KMS-11 (cell line): ENCODE data around the gene GRIA2.

Experiments
- H2AFZ ChIP-seq: fragments of 200-600 bp; sonication (generic); 2 replicates; pipeline ENCODE4 v1.6.1; 2016; ENCODE audit warnings: antibody characterized with exemption, mixed run types, low read depth
- H3K27ac ChIP-seq: fragments of 200-600 bp; sonication (generic); 2 replicates; pipeline ENCODE4 v1.6.1; 2016; ENCODE audit warnings: mild to moderate bottlenecking, mixed run types
- H3K27me3 ChIP-seq: fragments of 200-600 bp; sonication (generic); 2 replicates; pipeline ENCODE4 v1.6.1; 2017; ENCODE audit warnings: mild to moderate bottlenecking, low read depth, mixed run types, moderate library complexity; ENCODE audit not compliant: insufficient read depth
- H3K36me3 ChIP-seq: fragments of 200-600 bp; sonication (generic); 2 replicates; pipeline ENCODE4 v1.6.1; 2017; ENCODE audit warnings: mild to moderate bottlenecking, mixed run types; ENCODE audit not compliant: insufficient read depth
- H3K4me1 ChIP-seq: fragments of 200-600 bp; sonication (generic); 2 replicates; pipeline ENCODE4 v1.6.1; 2016; ENCODE audit warnings: mild to moderate bottlenecking, low read depth, mixed run types; ENCODE audit not compliant: poor library complexity, severe bottlenecking
- H3K4me2 ChIP-seq: fragments of 200-600 bp; sonication (generic); 2 replicates; pipeline ENCODE4 v1.7.0; 2016; ENCODE audit warnings: mild to moderate bottlenecking, mixed run types
- H3K4me3 ChIP-seq: fragments of 200-600 bp; sonication (generic); IDR thresholded peaks from 2 replicates; pipeline ENCODE4 v1.6.1; 2017; ENCODE audit warnings: low read depth, low read length, mixed read lengths; ENCODE audit not compliant: insufficient read depth
- H3K79me2 ChIP-seq: fragments of 200-600 bp; sonication (generic); 2 replicates; pipeline ENCODE4 v1.6.1; 2016; ENCODE audit warnings: low read depth, mixed run types; ENCODE audit not compliant: insufficient read depth
- H3K9ac ChIP-seq: fragments of 200-600 bp; sonication (generic); 2 replicates; pipeline ENCODE4 v1.6.1; 2016; ENCODE audit warnings: mild to moderate bottlenecking, mixed run types
- H4K20me1 ChIP-seq: fragments of 200-600 bp; sonication (generic); 2 replicates; pipeline ENCODE4 v1.6.1; 2016; ENCODE audit warnings: mild to moderate bottlenecking, mixed run types; ENCODE audit not compliant: insufficient read depth
- CTCF ChIP-seq: fragments of 200-600 bp; sonication (generic); conservative IDR thresholded peaks from 2 replicates; pipeline ENCODE4 v1.6.1; 2017; ENCODE audit warnings: low read depth, mild to moderate bottlenecking, antibody characterized with exemption, low read length, moderate library complexity, mixed read lengths

GRIA2 gene

GRCh38 chr4:157290622-157291021 lies 70.1 kb downstream of the GRIA2 start:
- Histone ChIP-seq H2AFZ (no peak overlapping the region), H3K27ac (no peak overlapping the region), H4K20me1 (no peaks in the 10 kb centered on the region), H3K9ac (no peak overlapping the region), H3K4me1 (peaks cover 18% of the 10 kb centered on the region), H3K4me2 (no peak overlapping the region), H3K36me3 (no peaks in the 10 kb centered on the region), H3K4me3 (no peak overlapping the region), H3K79me2 (no peaks in the 10 kb centered on the region), H3K27me3 (no peaks in the 10 kb centered on the region)
- TF ChIP-seq CTCF = no peak

DNA sequence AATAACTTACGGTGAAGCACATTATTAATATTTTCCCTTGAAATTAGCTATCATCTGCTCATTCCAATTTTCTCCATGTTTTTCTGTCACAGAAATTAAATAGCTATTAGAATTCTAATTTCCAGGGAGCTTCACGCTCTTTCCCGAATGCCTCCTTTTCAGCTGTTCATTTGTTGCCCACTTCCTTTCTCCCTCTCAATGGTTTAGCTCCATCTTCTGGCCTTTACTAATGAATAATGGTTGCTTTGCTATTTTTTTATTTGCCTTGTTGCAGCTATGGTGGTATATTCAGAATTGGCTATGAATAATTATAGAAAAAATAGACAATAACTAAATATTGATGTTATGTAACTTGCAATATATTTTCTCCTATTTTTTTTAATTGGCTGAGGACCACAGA lies 70.5 kb downstream of the GRIA2 start:
- no peaks in the 10 kb centered on the region for H3K27me3 ChIP-seq
- no peak overlapping the region for H3K9ac ChIP-seq
- no peaks in the 10 kb centered on the region for H3K79me2 ChIP-seq
- H3K27ac ChIP-seq = no peak overlapping the region
- H2AFZ ChIP-seq = no peak overlapping the region
- no peak overlapping the region for H3K4me3 ChIP-seq
- no peaks in the 10 kb centered on the region for H4K20me1 ChIP-seq
- no peak overlapping the region for H3K4me2 ChIP-seq
- no peak for TF ChIP-seq CTCF
- H3K4me1 ChIP-seq = peaks cover 18% of the 10 kb centered on the region
- H3K36me3 ChIP-seq = no peaks in the 10 kb centered on the region

DNA sequence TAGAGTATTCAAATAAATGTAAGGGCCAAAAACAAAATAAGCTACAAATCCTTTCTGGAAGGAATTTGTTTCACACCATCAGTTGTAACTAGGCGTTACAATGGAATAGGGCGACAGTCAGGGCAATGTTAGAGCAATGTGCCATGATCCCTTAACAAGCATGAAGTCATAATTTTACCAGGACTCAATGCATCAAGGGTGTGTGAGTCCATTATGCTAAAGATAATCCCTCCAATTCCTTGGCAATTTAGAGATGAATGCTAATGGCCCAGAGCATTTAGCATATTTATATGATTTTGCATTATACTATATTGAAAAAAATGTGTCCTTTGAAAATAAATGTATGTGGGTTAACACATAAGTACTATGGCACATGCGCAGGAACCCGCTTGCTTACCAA lies 73.1 kb downstream of the GRIA2 start:
- Histone ChIP-seq H3K4me1 (no peaks in the 10 kb centered on the region), H3K79me2 (no peaks in the 10 kb centered on the region), H2AFZ (no peak overlapping the region), H3K36me3 (no peaks in the 10 kb centered on the region), H4K20me1 (no peaks in the 10 kb centered on the region), H3K27me3 (no peaks in the 10 kb centered on the region), H3K9ac (no peak overlapping the region), H3K4me2 (no peak overlapping the region), H3K4me3 (no peak overlapping the region), H3K27ac (no peak overlapping the region)
- no peak for TF ChIP-seq CTCF

DNA sequence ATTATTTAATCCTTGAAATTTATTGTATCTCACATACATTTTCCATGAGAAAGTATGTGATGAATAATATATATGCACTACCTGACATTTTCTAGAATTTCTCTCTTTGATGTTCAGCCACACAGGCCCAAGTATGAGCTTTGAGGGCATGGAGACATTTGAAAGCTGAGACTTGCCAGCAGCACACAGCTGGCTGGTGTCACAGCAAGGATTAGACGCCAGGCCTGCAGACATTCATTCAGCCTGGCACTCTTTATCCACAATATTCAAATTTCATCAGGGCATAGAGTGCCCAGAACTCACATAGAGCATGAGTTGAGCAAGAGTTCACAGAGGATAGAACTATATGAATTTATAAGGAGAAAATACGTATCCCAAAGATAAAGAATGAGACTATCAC lies 74.0 kb downstream of the GRIA2 start:
- Histone ChIP-seq H3K4me3 (no peak overlapping the region), H2AFZ (no peak overlapping the region), H3K4me1 (no peaks in the 10 kb centered on the region), H3K79me2 (no peaks in the 10 kb centered on the region), H3K4me2 (no peak overlapping the region), H3K36me3 (no peaks in the 10 kb centered on the region), H3K27ac (no peak overlapping the region), H3K27me3 (no peaks in the 10 kb centered on the region), H4K20me1 (no peaks in the 10 kb centered on the region), H3K9ac (no peak overlapping the region)
- TF ChIP-seq CTCF = no peak

- Histone ChIP-seq H2AFZ (no peak overlapping the region), H4K20me1 (no peaks in the 10 kb centered on the region), H3K4me3 (no peak overlapping the region), H3K9ac (no peak overlapping the region), H3K27me3 (no peaks in the 10 kb centered on the region), H3K4me1 (no peaks in the 10 kb centered on the region), H3K36me3 (no peaks in the 10 kb centered on the region), H3K27ac (no peak overlapping the region), H3K79me2 (no peaks in the 10 kb centered on the region), H3K4me2 (no peak overlapping the region)
- no peak for TF ChIP-seq CTCF
Measured at GRCh38 chr4:157300701-157301100, 80.2 kb downstream of the GRIA2 start.
